Measurements from ENCODE around the gene SRCIN1.
"Not testable (repeated sequence)": the region's sequence is repeated elsewhere in the genome, so short reads cannot be mapped to it uniquely, and the experiment has no call there.

Gene SRCIN1

DNA sequence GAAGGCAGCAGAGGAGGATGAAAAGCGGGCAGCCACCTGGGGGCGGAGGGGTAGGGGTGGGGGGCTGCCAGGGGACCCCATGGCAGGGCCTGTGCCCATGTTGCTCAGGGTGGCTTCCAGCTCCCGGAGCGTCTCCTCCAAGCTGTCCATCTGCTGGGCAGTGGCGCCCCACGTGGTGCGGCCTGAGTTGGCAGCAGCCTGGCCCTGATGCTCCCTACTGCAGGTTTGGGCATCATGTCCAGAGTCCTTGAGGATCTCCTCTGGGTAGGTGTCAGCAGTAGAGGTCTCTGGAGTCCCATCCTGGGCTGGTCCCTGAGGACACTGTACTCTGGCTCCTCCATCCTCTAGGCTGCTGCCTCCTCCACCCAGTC, 60.9 kb downstream of the SRCIN1 start:
- no peak for DNase-seq (ENCODE audit: low spot score)

DNA sequence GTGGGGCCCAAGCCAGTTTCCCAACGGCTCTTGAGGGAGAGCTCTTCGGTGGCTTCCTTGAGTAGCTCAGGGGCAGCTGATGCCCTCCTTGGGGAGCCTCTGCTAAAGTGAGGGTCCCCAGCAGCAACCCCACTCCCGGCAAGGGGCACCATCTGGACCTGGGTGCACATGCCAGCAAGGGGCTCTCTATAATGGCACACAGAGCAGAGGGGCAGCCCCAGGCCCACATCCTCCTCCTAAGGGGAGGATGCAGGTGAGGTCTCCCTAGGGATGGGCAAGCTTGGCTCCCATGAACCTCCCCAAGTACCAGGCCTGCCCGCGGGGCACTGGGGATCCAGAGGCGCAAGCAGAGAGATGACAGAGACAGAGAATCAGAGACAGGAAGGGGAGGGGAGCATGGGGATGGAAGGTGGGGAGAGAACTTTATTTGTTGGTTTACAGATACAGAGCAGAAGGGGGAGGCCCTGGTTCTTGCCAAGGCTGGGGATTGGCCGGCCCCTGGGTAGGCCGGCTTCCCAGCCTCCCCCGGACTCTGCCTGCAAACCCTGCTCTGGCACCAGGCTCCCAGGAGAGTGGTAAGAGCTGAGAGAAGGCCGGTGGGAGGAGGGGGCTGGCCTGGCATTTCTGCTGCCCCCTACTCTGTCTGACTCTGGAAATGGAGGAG, 61.4 kb downstream of the SRCIN1 start:
- no peak for DNase-seq (ENCODE audit: low spot score)

DNA sequence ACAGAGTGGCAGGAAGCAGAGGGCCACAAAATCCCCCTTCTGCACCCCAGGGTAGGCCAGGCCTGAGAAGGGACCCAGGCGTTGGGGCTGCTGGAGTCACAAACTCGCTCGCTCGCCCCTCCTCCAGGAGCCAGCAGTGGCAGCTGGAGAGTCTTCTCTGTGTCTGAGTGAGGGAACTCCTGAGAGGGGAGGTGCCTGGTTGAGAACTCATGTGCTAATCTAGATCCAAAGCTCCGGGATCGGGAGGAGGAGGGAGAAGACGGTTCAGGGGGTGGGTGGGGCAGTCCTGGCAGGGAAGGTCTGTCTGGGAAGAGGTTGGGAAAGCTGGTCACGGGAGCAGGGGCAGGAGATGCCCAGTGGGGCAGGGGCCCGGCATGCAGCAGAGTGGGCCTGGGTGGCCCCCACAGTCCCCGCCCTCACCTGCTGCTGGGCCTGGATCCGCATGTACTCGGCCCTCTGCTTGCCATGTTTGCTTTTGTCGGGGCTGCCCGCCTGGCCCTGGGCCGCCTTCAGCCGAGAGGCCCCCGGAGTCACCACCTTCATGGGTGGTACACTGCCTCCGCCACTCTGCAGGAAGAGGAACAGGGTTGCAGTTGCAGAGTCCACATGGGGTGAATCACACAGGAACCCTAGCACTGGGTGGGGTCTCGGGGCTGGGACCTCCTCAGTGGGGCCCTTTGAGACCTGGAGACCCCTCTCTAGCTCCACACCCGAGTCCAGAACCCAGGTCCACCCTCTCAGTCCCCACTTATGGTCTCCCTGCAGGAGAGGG, 62.2 kb downstream of the SRCIN1 start:
- no peak for DNase-seq (ENCODE audit: low spot score)

DNA sequence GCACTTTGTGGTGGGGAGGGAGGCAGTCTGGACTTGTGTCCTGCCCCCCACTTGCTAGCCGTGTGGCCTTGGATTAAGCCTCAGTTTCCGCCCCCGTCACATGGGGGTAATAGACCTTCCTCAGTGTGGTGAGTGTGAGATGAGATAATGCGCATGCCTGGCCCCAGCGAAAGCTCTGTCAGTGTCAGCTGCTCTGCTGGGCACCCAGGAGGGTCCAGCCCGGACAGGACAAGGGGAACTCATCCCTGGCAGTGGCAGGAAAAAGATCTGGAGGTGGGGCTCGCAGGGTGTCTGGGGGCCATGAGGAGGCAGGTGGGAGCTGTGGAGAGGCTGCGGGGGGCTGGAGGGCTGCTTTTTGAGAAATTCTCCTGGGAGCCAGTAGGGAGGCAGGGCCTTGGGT, 63.5 kb downstream of the SRCIN1 start:
- DNase-seq (ENCODE audit: low spot score), result no peak

DNA sequence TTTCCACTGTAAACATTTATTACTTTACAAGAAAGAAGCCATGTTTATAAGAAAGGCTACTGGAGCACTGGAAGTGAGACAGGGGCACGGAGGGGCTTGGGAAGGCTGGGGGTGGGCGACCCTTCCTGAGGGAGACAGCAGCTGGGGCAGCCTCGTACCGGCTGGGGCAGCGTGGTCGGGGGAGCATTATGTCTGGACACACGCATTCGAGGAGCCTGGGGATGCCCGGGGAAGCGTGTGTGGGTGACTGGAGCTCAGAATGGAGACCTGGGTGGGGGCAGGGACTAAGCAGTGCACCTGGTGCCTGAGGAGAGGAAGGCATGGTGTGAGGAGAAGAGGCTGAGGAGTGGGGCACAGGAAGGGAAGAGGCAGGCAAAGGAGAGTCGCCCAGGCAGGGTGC, 64.5 kb downstream of the SRCIN1 start:
- DNase-seq (ENCODE audit: low spot score), result no peak

DNA sequence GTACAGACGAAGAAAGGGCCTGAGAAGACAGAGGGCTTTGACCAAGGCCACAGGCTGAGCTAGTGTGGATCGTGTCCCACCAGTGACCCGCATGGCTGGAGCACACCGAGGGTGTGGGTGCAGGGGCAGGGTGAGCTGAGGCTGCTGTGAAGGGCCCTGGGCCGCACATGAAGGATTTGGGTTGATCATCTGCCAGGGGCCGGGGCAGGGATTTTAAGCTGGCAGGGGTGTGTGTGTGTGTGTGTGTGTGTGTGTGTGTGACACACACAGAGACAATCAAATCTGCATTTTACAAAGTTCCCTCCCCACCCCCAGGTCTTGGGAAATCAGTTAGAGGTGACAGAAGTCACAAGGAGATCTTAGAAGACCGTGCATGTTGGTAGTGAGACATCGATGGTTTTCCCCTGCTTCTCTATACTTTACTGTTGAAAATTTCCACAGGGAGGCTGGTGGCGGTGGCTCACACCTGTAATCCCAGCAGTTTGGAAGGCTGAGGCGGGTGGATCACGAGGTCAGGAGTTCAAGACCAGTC, 65.2 kb downstream of the SRCIN1 start:
- DNase-seq (ENCODE audit: low spot score), result no peak

DNA sequence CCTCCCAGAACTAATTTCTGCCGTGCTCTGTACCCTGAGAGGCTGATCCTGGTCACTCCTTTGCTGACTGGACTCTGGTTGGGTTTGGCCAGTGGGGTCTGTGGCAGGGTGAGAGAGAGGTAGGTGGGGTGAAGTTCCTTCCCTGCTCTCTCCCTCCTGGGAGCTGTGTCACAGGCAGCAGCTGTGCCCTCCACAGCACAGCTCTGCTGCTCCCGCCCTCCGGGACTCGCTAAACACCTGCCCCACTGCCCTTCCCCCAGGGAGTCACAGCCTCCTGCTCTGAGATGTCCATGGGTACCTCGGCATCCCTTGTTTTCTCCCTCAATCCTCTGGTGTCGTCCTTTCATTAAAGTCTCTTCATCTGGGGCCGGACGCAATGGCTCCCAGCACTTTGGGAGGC, 66.4 kb downstream of the SRCIN1 start:
- no peak for DNase-seq (ENCODE audit: low spot score)

DNA sequence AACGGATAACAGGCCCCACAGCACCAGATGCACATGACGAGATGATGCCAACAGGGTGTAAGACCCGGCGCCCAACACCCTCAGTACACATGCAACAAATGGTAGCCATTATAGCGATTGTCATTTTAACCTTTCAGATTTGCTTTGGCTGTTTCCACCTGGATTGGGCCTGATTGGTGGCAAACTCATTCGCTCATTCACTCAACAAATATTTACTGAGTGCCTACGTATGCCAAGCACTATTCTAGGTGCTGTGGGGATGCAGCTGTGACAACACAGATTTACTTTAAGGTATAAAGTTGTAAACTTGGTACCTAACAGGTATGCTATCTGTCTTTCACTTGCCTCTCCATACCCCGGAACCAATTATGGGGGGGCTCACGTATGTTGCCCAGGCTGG, 66.8 kb downstream of the SRCIN1 start:
- DNase-seq (ENCODE audit: low spot score), result no peak

DNA sequence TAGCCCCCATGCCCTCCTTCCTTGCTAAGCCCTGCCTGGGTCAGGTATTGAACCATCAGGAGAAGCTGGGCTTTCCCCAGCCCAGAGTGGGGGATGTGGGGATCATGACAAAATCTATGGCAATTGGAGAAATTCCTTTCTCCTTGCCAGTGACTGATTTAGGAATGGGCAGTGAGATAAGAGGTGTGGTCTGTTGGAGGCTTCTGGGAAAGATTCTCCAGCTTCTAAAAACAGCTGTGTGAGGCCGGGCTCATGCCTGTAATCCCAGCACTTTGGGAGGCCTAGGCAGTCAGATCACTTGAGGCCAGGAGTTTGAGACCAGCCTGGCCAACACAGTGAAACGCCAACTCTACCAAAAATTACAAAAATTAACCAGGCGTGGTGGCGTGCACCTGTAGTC, 69.1 kb downstream of the SRCIN1 start:
- DNase-seq (ENCODE audit: low spot score), result no peak

DNA sequence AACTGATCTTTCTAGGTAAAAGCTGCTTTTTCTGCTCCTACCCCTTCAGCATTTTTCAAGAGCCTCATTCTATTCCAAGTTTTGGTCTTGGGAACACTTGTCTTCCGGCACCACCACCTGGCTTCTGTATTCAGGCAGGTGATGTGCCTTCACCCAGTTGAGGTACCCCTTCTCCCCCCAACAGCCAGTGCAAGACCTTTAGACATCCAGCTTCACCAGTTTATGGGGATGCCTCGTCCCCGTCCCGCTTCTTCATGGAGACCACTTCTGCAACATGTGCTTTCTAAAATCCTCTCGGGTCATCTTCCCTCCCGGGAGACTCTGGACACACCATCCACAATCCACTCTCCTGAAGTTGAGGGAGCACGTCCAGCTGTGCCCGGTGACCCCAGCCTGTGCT, 69.9 kb downstream of the SRCIN1 start:
- DNase-seq (ENCODE audit: low spot score), result no peak

DNA sequence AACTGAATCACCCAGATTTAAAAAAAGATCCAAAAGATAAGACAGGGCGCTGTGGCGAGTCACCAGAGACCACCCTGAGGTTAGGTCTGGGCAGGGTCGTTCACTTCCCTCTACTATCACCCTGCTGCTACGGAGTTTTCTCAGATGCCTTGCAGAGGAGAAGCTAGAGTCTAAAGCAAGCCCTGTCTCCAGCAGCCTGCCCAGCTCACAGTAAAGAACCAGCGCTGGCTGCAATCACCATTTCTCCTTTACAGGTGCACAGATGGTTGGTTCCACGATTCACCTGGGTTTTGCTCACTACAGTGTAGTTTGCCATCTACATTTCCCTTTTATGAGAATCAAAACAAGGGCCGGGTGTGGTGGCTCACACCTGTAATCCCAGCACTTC, 71.3 kb downstream of the SRCIN1 start:
- no peak for DNase-seq (ENCODE audit: low spot score)

DNA sequence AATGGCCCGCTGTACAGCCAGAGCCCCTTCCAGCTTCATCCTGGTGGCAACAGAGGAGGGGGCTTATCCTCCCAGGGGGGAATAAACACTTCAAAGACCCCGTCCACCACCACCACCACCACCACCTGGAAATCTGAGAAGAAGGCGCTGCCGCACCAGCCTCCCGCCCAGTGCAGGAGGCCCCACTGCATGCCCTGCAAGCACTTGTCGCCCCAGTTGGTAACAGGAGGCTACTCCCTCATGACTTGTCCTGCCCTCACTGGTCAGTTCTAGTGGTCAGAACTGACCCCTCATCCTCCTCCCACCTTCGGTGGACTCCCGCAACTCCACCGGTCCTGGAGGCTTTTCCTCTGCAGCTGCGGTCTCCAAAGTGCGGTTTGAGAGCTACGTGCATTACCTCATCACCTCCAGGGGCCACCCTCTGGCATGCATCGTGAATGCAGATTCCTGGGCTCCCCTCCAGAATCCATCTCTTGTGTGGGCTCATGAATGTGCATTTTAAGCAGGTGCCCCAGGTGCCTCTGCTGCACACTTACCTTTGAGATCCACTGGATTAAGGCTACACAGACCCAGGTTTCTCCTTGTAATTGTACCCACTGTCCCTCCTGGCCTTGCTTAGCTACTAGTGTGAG, 71.8 kb downstream of the SRCIN1 start:
- no peak for DNase-seq (ENCODE audit: low spot score)

DNA sequence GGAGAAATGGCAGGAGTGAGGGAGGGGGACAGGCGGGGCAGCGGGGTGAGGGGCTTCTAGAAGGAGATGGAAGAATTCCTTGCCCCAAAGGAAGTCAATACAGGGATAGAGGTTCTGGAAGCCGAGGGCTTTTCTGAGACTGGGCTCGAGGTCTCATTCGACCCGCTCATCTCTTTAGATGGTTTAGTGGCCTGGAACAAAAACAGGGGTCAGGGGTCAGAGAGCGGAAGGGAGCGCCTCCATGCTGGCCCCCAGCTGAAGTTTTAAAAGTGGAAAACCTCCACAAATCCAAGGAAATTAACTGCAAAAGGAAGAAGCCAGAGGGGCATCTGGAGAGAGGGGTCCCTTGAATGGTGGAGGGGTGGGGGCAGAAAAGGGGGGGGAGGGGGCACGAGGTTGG, 72.5 kb downstream of the SRCIN1 start:
- no peak for DNase-seq (ENCODE audit: low spot score)

DNA sequence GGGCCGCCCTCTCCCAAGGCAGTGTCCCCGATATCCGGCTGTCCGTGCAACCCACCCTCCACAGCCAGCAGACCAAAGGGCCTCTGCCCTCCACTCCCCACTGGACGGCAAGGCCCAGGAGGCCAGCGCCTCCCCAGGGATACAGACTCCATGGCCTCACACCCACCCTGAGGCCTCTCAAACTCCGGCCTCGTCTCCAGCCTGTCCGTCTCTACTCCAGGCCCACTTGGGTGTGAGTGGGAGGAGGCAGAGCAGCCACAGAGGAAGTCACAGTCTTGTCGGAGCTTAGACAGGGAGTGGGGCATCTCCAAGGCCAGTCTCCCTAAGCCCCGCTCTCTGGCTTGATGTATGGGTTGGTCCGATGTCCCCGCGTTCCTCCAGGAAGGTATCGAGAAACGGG, 73.3 kb downstream of the SRCIN1 start:
- DNase-seq (ENCODE audit: low spot score), result no peak

DNA sequence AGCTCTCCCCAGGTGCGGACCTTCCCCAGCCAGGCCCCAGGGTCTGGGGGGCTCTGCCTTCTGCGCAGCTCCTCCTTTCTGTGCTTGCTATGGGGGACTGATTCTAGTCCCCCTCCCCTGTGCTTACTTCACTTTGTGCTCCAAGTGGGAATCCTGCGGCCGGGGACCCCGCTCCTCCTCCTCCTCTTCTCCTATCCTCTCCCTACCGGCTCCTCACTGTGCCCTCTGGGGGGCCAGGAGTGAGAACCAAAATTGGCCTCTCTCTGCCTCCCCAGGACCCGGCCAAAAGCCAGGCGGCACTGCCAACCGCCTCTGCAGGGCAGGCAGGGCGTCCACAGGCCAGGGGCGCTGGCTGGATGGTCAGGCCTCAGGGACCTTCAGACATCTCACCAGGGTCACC, 74.0 kb downstream of the SRCIN1 start:
- DNase-seq (ENCODE audit: low spot score), result not testable (repeated sequence)

DNA sequence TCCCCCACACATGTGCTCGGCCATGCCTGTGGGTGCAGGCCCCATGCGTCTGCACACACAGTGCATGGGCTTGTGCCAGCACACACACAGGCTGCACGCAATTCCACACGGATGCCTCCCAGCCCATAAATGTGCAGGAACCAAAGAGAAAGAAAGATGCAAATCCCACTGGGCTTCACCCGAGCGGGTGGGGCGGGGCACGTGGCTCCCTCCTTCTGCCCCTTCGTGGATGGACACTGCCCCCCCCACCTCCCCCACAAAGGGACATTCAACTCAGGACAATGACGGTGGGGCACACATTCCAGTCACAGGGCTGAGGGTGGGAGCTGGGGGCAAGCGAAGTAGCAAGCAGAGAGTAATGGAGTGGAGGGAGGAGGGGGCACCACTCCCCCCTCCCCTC, 74.9 kb downstream of the SRCIN1 start:
- DNase-seq (ENCODE audit: low spot score), result not testable (repeated sequence)

DNA sequence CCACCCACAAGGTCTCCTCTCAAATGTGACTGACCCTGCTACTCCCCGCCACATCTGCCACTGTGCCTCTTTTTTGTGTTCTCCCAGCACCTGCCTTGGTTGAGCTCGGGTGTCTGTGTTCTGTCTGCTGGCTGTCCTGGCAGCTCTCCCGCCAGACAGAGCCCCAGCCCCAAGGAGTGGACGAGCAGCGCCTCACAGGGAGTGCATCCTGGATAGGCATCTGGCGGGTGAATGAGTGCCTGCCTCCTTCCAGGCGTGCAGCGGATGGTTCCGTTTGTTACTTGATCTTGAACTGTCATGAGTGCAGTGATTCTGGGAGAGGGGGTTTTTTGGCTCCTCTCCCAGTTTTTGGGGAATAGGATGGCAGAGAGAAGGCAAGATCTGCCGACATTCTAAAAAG, 77.6 kb downstream of the SRCIN1 start:
- DNase-seq (ENCODE audit: low spot score), result not testable (repeated sequence)

DNA sequence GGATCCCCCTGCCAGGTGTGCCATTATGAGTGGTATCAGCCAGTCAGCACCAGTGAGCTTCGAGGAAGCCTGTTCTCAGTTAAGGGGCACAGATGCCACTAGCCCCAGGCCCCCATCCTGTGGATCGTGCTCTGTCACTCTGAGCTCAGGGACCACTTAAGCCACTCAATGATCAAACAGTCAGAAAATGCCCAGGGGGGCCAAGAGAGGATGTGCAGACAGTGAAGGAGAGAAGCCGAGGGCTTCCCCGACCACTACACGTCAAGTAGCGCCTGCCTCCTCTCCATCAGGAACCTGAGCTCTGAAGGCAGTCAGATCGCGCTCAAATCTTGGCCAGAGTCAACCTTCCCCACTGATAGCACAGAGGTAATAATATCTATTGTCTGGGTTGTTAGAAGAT, 79.2 kb downstream of the SRCIN1 start:
- DNase-seq (ENCODE audit: low spot score), result not testable (repeated sequence)

DNA sequence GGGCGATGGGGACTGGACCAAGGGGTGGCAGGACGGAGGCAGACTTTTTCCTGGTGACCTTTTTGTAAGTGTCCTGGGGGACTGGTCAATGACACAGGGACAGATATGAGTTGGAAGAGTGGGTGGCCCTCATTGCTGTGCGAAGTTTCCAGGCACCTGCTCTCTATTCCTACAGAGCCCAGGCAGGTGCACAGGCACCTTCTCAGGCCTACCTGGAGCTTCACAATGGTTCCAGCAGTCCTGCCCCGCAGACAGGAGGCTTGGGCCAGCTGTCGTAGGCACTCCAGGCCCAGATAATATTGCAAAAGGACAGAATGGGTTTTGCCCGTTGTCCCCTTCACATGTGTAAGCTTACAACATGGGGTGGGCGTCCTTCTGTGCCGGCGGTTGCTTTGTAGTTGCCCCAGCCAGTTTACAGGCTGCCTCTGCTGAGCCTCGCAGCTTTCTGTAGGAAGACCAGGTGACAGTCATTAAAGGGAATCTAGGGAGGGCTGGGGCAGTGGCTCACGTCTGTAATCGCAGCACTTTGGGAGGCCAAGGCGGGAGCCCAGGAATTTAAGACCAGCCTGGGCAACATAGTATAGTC, 93.2 kb downstream of the SRCIN1 start:
- no peak for DNase-seq (ENCODE audit: low spot score)

DNA sequence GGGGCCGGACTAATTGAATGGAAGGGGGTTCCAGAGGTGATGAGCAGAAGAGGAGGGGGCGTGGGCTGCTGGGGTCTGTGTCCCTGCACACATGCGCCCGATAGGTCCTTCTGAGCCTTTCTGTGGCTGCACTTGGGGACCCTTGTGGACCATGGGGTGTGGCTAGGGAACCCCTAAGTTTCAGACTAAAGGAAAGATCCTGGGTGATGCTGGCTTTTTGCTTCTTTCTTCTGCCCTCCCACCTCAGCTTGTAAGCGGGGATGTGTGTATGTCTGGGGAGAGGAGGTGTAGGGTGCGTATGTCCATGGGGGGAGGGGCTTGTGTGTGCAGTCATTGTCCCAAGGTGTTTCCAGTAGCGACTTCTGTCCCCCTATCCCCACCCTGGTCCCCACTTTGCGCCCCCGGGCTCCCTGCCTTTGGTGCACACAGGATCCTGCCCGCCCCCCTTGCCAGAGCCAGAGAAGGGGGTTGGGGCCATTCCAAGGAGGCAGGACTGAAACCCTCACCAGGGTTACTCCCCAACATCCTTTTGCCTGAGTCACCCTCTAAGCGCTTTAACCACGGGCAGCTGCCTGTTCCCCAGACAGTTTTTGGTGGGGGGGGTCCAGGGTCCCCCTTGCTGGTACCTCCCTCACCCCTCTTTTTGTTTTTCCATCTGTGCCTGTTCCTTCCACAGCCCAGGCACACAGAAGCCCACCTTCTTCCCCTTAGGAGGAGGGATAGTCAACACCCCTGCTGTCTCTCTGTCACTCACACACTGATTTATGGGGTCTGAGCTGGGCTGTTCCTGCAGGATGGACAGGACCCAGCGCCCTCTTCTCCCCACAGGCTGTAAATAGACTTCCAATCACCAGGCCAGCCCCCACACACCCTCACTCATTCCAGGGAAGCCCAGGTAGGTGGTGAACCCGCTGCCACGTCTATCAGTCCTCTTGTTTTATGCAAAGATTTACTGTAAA, 94.3 kb downstream of the SRCIN1 start:
- DNase-seq (ENCODE audit: low spot score), result no peak

DNA sequence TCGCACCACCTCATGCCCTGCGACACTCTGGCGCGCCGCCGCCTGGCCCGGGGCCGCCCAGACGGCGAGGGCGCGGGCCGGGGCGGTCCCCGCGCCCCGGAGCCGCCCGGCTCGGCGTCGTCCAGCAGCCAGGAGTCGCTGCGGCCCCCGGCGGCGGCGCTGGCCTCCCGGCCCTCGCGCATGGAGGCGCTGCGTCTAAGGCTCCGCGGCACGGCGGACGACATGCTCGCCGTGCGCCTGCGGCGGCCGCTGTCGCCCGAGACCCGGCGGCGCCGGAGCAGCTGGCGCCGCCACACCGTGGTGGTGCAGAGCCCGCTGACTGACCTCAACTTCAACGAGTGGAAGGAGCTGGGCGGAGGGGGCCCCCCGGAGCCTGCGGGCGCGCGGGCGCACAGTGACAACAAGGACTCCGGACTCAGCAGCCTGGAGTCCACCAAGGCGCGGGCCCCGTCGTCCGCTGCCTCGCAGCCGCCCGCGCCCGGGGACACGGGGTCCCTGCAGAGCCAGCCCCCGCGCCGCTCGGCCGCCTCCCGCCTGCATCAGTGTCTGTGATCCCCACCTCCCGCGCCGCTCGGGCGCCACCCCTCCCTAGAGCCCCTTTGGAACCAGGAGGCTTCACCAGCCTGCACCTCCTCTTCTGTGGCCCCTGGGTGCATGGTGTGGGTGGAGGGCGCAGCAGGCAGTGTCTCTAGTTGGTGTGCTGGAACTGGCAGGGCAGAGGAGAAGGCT, 95.2 kb downstream of the SRCIN1 start:
- no peak for DNase-seq (ENCODE audit: low spot score)
